RWPE1 (cell line): ENCODE measurements around the gene MAML3.

Experiments
- CTCF ChIA-PET: fragments of 350-600 bp; sonication (Branson Sonifier 250); formaldehyde crosslinking; extraction: SDS; loops from one replicate; lab custom pipeline; 2021; lab: Yijun Ruan, JAX
- POLR2A ChIA-PET: fragments of 400-600 bp; formaldehyde crosslinking; extraction: SDS; loops from one replicate; lab custom pipeline; 2020; ENCODE audit warnings: antibody characterized with exemption; ENCODE audit not compliant: low non-redundant PET; lab: Yijun Ruan, JAX
- DNase-seq: peaks from one replicate; pipeline ENCODE4 v3.0.0; 2012; ENCODE audit warnings: low spot score
- H3K27ac ChIP-seq: fragments of 450-650 bp; 2 replicates; pipeline ENCODE4 v1.5.1; 2017
- CTCF ChIP-seq: fragments of 450-650 bp; conservative IDR thresholded peaks from 2 replicates; pipeline ENCODE4 v1.5.1; 2017; ENCODE audit warnings: low read depth, mild to moderate bottlenecking

Gene MAML3

GRCh38 chr4:140162596-140162995, 8.6 kb upstream of the MAML3 start:
- H3K27ac ChIP-seq: no peak overlapping the region
- CTCF ChIA-PET: interaction anchor here (0.6 kb wide), 1 partner anchor 90 kb away, joined by 3 read pairs; no protein-coding TSS in a partner anchor
- POLR2A ChIA-PET: no interaction called here
- no peak for TF ChIP-seq CTCF
- no peak for DNase-seq

GRCh38 chr4:140158365-140159030, 4.5 kb upstream of the MAML3 start:
- ChIA-PET CTCF (interaction anchor here (0.6 kb wide), 1 partner anchor 865 kb away, joined by 4 read pairs; no protein-coding TSS in a partner anchor), POLR2A (no interaction called here)
- H3K27ac ChIP-seq: no peak overlapping the region
- no peak for TF ChIP-seq CTCF
- no peak for DNase-seq

- CTCF ChIA-PET: no interaction called here
- H3K27ac ChIP-seq: no peak overlapping the region
- POLR2A ChIA-PET: no interaction called here
- no peak for DNase-seq
- no peak for TF ChIP-seq CTCF
Measured at GRCh38 chr4:140157341-140157740, 3.4 kb upstream of the MAML3 start.

- no peak for TF ChIP-seq CTCF
- no peak overlapping the region for H3K27ac ChIP-seq
- ChIA-PET POLR2A (no interaction called here), CTCF (interaction anchor here (0.6 kb wide), 1 partner anchor 17 kb away, joined by 4 read pairs; no protein-coding TSS in a partner anchor)
- no peak for DNase-seq
Measured at GRCh38 chr4:140156529-140157171, 2.7 kb upstream of the MAML3 start.

- H3K27ac ChIP-seq: peak overlapping the region; percentile 77
- TF ChIP-seq CTCF: no peak
- ChIA-PET CTCF (interaction anchor here (0.5 to 1.2 kb wide), 4 partner anchors 99 to 352 kb away, joined by 3 to 4 read pairs (median 3); no protein-coding TSS in a partner anchor), POLR2A (no interaction called here)
- no peak for DNase-seq
Measured at GRCh38 chr4:140154572-140154891, 548 bp upstream of the MAML3 start.

GRCh38 chr4:140153419-140153717, 616 bp downstream of the MAML3 start:
- ChIA-PET POLR2A (interaction anchor here (0.8 kb wide), 1 partner anchor 10 kb away, joined by 3 read pairs; no protein-coding TSS in a partner anchor), CTCF (interaction anchor here (0.6 to 1.2 kb wide), 4 partner anchors 100 to 618 kb away, joined by 3 to 5 read pairs (median 4); no protein-coding TSS in a partner anchor)
- peak overlapping the region; percentile 77 for H3K27ac ChIP-seq
- no peak for DNase-seq
- no peak for TF ChIP-seq CTCF
